A549 (cell line): ENCODE results near the gene RERE.

ENCODE experiments used
- BHLHE40 ChIP-seq: IDR thresholded peaks from 2 replicates; pipeline ENCODE4 v1.6.1; 2012; ENCODE audit warnings: low read depth, low read length, inconsistent platforms
- CTCF ChIP-seq: fragments of >200 bp; sonication (Bioruptor Twin); formaldehyde crosslinking; IDR thresholded peaks from 3 replicates; pipeline ENCODE4 v1.5.1; 2016
- RFX5 ChIP-seq: fragments of 450-650 bp; IDR thresholded peaks from 2 replicates; pipeline ENCODE4 v1.7.1; 2014; ENCODE audit warnings: antibody characterized with exemption, mild to moderate bottlenecking, moderate library complexity
- TP53 ChIP-seq: fragments of 250-450 bp; sonication (Bioruptor Pico); IDR thresholded peaks from 2 replicates; pipeline ENCODE4 v1.5.0; 2021; ENCODE audit warnings: mild to moderate bottlenecking, moderate library complexity

- no peak for TF ChIP-seq CTCF
- no peak for TF ChIP-seq BHLHE40
- no peak for TF ChIP-seq RFX5
- TF ChIP-seq TP53: no peak
Measured at GRCh38 chr1:8543965-8544364, 273.5 kb downstream of the RERE start.
